GM12878 (cell line): ENCODE data around the gene GFOD2.

ENCODE experiments used
- CTCF ChIP-seq, 3 experiments: IDR thresholded peaks in 2 of 3; conservative IDR thresholded peaks in 1 of 3; 2 replicates each; pipeline ENCODE4 v1.5.1; 2011; ENCODE audit warnings: low read depth in 3 of 3, low read length in 3 of 3, mild to moderate bottlenecking in 3 of 3, control low read depth in 2 of 3, moderate library complexity in 2 of 3, inconsistent platforms in 1 of 3, mixed read lengths in 1 of 3; ENCODE audit not compliant: control insufficient read depth in 2 of 3, insufficient read depth in 1 of 3; ENCODE audit errors: extremely low read depth in 1 of 3
- EZH2 ChIP-seq: IDR thresholded peaks from 2 replicates; pipeline ENCODE4 v1.6.1; 2012; ENCODE audit warnings: low read depth, mild to moderate bottlenecking, control low read depth, inconsistent platforms, low read length, borderline replicate concordance; ENCODE audit not compliant: control insufficient read depth
- JUND ChIP-seq: IDR thresholded peaks from 2 replicates; pipeline ENCODE4 v1.6.1; 2012; ENCODE audit warnings: low read depth, mild to moderate bottlenecking, low read length, improper control_type of control experiment, moderate library complexity
- POLR2A ChIP-seq: IDR thresholded peaks from 2 replicates; pipeline ENCODE4 v1.6.1; 2011; ENCODE audit warnings: low read depth, mild to moderate bottlenecking, low read length

GRCh38 chr16:67653789-67654402 lies 65.2 kb downstream of the GFOD2 start:
- TF ChIP-seq POLR2A (peak; percentile 27; the same call in 1 of the 2 replicates), JUND (no peak), EZH2 (no peak), CTCF (IDR thresholded peaks at IDR 0.05 in 2 of 3, conservative IDR thresholded peaks at IDR 0.05 in 1 of 3; ENCODE audit: control insufficient read depth in 2 of 3, extremely low read depth in 1 of 3, insufficient read depth in 1 of 3, low read depth in 3 of 3, low read length in 3 of 3) (no peak)
